ENCODE measurements around the gene TGFBR2.

Gene TGFBR2

GRCh38 chr3:30605706-30606300, 598 bp upstream of the TGFBR2 start:
- H3K9ac ChIP-seq (ENCODE audit: low read length) = peak overlapping the region; percentile 91
- H3K9me3 ChIP-seq (ENCODE audit: insufficient read depth, low read length) = no peaks in the 10 kb centered on the region
- TF ChIP-seq EZH2phosphoT487 (IDR thresholded peaks at IDR 0.05; ENCODE audit: low read depth) (no peak), CTCF (IDR thresholded peaks at IDR 0.05; ENCODE audit: low read depth, low read length) (no peak)
- peak overlapping the region; percentile 98 for H3K4me2 ChIP-seq (ENCODE audit: low read length)
- H3K4me1 ChIP-seq (ENCODE audit: low read length) = peaks cover 74% of the 10 kb centered on the region
- H3K4me3 ChIP-seq (ENCODE audit: low read length) = peak overlapping the region; percentile 90
- H3K79me2 ChIP-seq (ENCODE audit: low read length) = peaks cover 35% of the 10 kb centered on the region
- H3K27ac ChIP-seq (ENCODE audit: low read length) = peak overlapping the region; percentile 65
- no peaks in the 10 kb centered on the region for H3K36me3 ChIP-seq (replicated peaks; ENCODE audit: low read depth, low read length)
- H2AFZ ChIP-seq (ENCODE audit: low read depth, low read length) = peak overlapping the region; percentile 71
- H3K27me3 ChIP-seq (ENCODE audit: low read depth, low read length) = no peaks in the 10 kb centered on the region
- no peaks in the 10 kb centered on the region for H4K20me1 ChIP-seq (ENCODE audit: insufficient read depth, low read length)

- no peaks in the 10 kb centered on the region for H3K36me3 ChIP-seq (replicated peaks; ENCODE audit: low read depth, low read length)
- peak overlapping the region; percentile 65 for H3K27ac ChIP-seq (ENCODE audit: low read length)
- TF ChIP-seq EZH2phosphoT487 (IDR thresholded peaks at IDR 0.05; ENCODE audit: low read depth) (no peak), CTCF (IDR thresholded peaks at IDR 0.05; ENCODE audit: low read depth, low read length) (no peak)
- peak overlapping the region; percentile 98 for H3K4me2 ChIP-seq (ENCODE audit: low read length)
- H3K9me3 ChIP-seq (ENCODE audit: insufficient read depth, low read length) = no peaks in the 10 kb centered on the region
- H3K9ac ChIP-seq (ENCODE audit: low read length) = peak overlapping the region; percentile 91
- no peaks in the 10 kb centered on the region for H3K27me3 ChIP-seq (ENCODE audit: low read depth, low read length)
- H4K20me1 ChIP-seq (ENCODE audit: insufficient read depth, low read length) = peaks cover 4% of the 10 kb centered on the region; the same call in 1 of the 2 replicates
- peak overlapping the region; percentile 71 for H2AFZ ChIP-seq (ENCODE audit: low read depth, low read length)
- H3K4me1 ChIP-seq (ENCODE audit: low read length) = peaks cover 78% of the 10 kb centered on the region
- H3K4me3 ChIP-seq (ENCODE audit: low read length) = peak overlapping the region; percentile 90
- H3K79me2 ChIP-seq (ENCODE audit: low read length) = peaks cover 50% of the 10 kb centered on the region
Observed at GRCh38 chr3:30607032-30607833, 832 bp downstream of the TGFBR2 start.

- peaks cover 63% of the 10 kb centered on the region for H3K79me2 ChIP-seq (ENCODE audit: low read length)
- H3K4me2 ChIP-seq (ENCODE audit: low read length) = peak overlapping the region; percentile 42
- no peak overlapping the region for H3K27ac ChIP-seq (ENCODE audit: low read length)
- peaks cover 65% of the 10 kb centered on the region for H3K4me1 ChIP-seq (ENCODE audit: low read length)
- no peaks in the 10 kb centered on the region for H3K9me3 ChIP-seq (ENCODE audit: insufficient read depth, low read length)
- H3K36me3 ChIP-seq (replicated peaks; ENCODE audit: low read depth, low read length) = no peaks in the 10 kb centered on the region
- H3K27me3 ChIP-seq (ENCODE audit: low read depth, low read length) = no peaks in the 10 kb centered on the region
- H2AFZ ChIP-seq (ENCODE audit: low read depth, low read length) = no peak overlapping the region
- no peak overlapping the region for H3K9ac ChIP-seq (ENCODE audit: low read length)
- peak overlapping the region; percentile 43 for H3K4me3 ChIP-seq (ENCODE audit: low read length)
- H4K20me1 ChIP-seq (ENCODE audit: insufficient read depth, low read length) = peaks cover 4% of the 10 kb centered on the region; the same call in 1 of the 2 replicates
- TF ChIP-seq CTCF (IDR thresholded peaks at IDR 0.05; ENCODE audit: low read depth, low read length) = no peak
- TF ChIP-seq EZH2phosphoT487 (IDR thresholded peaks at IDR 0.05; ENCODE audit: low read depth) = no peak
Observed at GRCh38 chr3:30608598-30608947, 2.2 kb downstream of the TGFBR2 start.

GRCh38 chr3:30609930-30610701, 3.7 kb downstream of the TGFBR2 start:
- H3K4me1 ChIP-seq (ENCODE audit: low read length) = peaks cover 54% of the 10 kb centered on the region
- H3K27me3 ChIP-seq (ENCODE audit: low read depth, low read length) = no peaks in the 10 kb centered on the region
- TF ChIP-seq EZH2phosphoT487 (IDR thresholded peaks at IDR 0.05; ENCODE audit: low read depth) (no peak), CTCF (IDR thresholded peaks at IDR 0.05; ENCODE audit: low read depth, low read length) (no peak)
- no peak overlapping the region for H3K27ac ChIP-seq (ENCODE audit: low read length)
- no peak overlapping the region for H2AFZ ChIP-seq (ENCODE audit: low read depth, low read length)
- H3K79me2 ChIP-seq (ENCODE audit: low read length) = peaks cover 77% of the 10 kb centered on the region
- H3K36me3 ChIP-seq (replicated peaks; ENCODE audit: low read depth, low read length) = no peaks in the 10 kb centered on the region
- H4K20me1 ChIP-seq (ENCODE audit: insufficient read depth, low read length) = peaks cover 8% of the 10 kb centered on the region; the same call in 1 of the 2 replicates
- H3K4me3 ChIP-seq (ENCODE audit: low read length) = no peak overlapping the region
- no peak overlapping the region for H3K9ac ChIP-seq (ENCODE audit: low read length)
- H3K9me3 ChIP-seq (ENCODE audit: insufficient read depth, low read length) = no peaks in the 10 kb centered on the region
- H3K4me2 ChIP-seq (ENCODE audit: low read length) = no peak overlapping the region
